Endothelial cell of umbilical vein (primary cell): ENCODE data around the gene TBX1. TPM values are rescaled to one million over a fixed set of nuclear protein-coding genes. Genes with fewer than 3 reads are reported as not detected.

Source experiments
- BruUV-seq: library from RNA; stranded (reverse); fragments of 400-500 nt; replicated peaks from 2 replicates; lab custom pipeline; 2021; lab: Mats Ljungman, UMichigan
- CTCF ChIA-PET: fragments of 300-600, 350-600 bp; sonication (Branson Sonifier 250); formaldehyde crosslinking; loops from one replicate; lab custom pipeline; 2021; ENCODE audit warnings: antibody characterized with exemption, inconsistent platforms; lab: Charles Lee
- POLR2A ChIA-PET: fragments of 300-600, 350-600 bp; sonication (Branson Sonifier 250); formaldehyde crosslinking; loops from one replicate; lab custom pipeline; 2021; ENCODE audit warnings: antibody characterized with exemption, inconsistent platforms; lab: Charles Lee
- DNase-seq: peaks from one replicate; pipeline ENCODE4 v3.0.0-alpha.2; 2011; ENCODE audit warnings: low read depth, low spot score
- FAIRE-seq: peaks from 2 replicates; lab custom pipeline; 2011; peaks lifted over from hg19 to GRCh38; lab: Jason Lieb, UNC
- H2AFZ ChIP-seq: 2 replicates; pipeline ENCODE4 v1.6.0; 2012; ENCODE audit warnings: low read depth, low read length, control low read depth, inconsistent platforms
- H3K27ac ChIP-seq: 2 replicates; pipeline ENCODE4 v1.5.1; 2011; ENCODE audit warnings: low read depth, mild to moderate bottlenecking, control low read depth, low read length, moderate library complexity; ENCODE audit not compliant: insufficient read depth
- H3K27me3 ChIP-seq, 2 experiments: 2 replicates each; pipeline versions ENCODE4 v1.6.0 to v1.6.1; 2011; ENCODE audit warnings: low read length in 2 of 2, mixed read lengths in 1 of 2; ENCODE audit not compliant: control insufficient read depth in 2 of 2, insufficient read depth in 2 of 2
- H3K36me3 ChIP-seq, 2 experiments: 2 replicates in 1 of 2; 3 replicates in 1 of 2; pipeline ENCODE4 v1.5.1; 2011; ENCODE audit warnings: low read length in 2 of 2, mild to moderate bottlenecking in 1 of 2, moderate library complexity in 1 of 2; ENCODE audit not compliant: control insufficient read depth in 2 of 2, insufficient read depth in 2 of 2; ENCODE audit errors: extremely low read depth in 1 of 2
- H3K4me1 ChIP-seq: 3 replicates; pipeline ENCODE4 v1.5.1; 2011; ENCODE audit warnings: mild to moderate bottlenecking, low read length; ENCODE audit not compliant: control insufficient read depth, insufficient read depth; ENCODE audit errors: extremely low read depth
- H3K4me2 ChIP-seq: 2 replicates; pipeline ENCODE4 v1.6.1; 2011; ENCODE audit warnings: low read length, control low read depth, mixed read lengths; ENCODE audit not compliant: insufficient read depth
- H3K4me3 ChIP-seq, 3 experiments: fragments of 200-600 bp in 1 of 3; sonication (generic), shearing (Covaris generic) in 1 of 3; replicated peaks in 1 of 3; 2 replicates each; pipeline ENCODE4 v1.5.1; 2011 to 2016; ENCODE audit warnings: control low read depth in 3 of 3, low read length in 3 of 3, mild to moderate bottlenecking in 2 of 3, inconsistent platforms in 1 of 3, low read depth in 1 of 3, moderate library complexity in 1 of 3; ENCODE audit not compliant: insufficient read depth in 1 of 3
- H3K79me2 ChIP-seq: 2 replicates; pipeline ENCODE4 v1.6.0; 2012; ENCODE audit warnings: low read length, inconsistent platforms; ENCODE audit not compliant: control insufficient read depth, insufficient read depth
- H3K9ac ChIP-seq: replicated peaks from 2 replicates; pipeline ENCODE3; 2011; ENCODE audit warnings: low read length, control low read depth; ENCODE audit not compliant: insufficient read depth; ENCODE audit errors: extremely low read depth
- H3K9me1 ChIP-seq: replicated peaks from 3 replicates; pipeline ENCODE4 v1.6.0; 2011; ENCODE audit warnings: mild to moderate bottlenecking, low read length; ENCODE audit not compliant: control insufficient read depth, insufficient read depth; ENCODE audit errors: extremely low read depth
- H3K9me3 ChIP-seq: replicated peaks from 2 replicates; pipeline ENCODE4 v1.5.1; 2012; ENCODE audit warnings: low read length, inconsistent platforms; ENCODE audit not compliant: control insufficient read depth, insufficient read depth
- H4K20me1 ChIP-seq: replicated peaks from 2 replicates; pipeline ENCODE3; 2011; ENCODE audit warnings: mild to moderate bottlenecking, low read length; ENCODE audit not compliant: control insufficient read depth, insufficient read depth; ENCODE audit errors: extremely low read depth
- EZH2 ChIP-seq: IDR thresholded peaks from 2 replicates; pipeline ENCODE4 v1.6.1; 2012; ENCODE audit warnings: borderline replicate concordance, low read depth, mild to moderate bottlenecking, moderate library complexity, low read length, inconsistent platforms; ENCODE audit not compliant: severe bottlenecking
- FOS ChIP-seq: IDR thresholded peaks from 2 replicates; pipeline ENCODE4 v1.6.1; 2011; ENCODE audit warnings: mild to moderate bottlenecking, low read length, moderate library complexity, borderline replicate concordance; ENCODE audit not compliant: insufficient read depth
- GATA2 ChIP-seq: IDR thresholded peaks from 2 replicates; pipeline ENCODE4 v1.7.0; 2011; ENCODE audit warnings: low read depth, mild to moderate bottlenecking, moderate library complexity, mixed read lengths, low read length; ENCODE audit not compliant: insufficient read length, insufficient read depth
- JUN ChIP-seq: IDR thresholded peaks from 2 replicates; pipeline ENCODE4 v1.6.1; 2011; ENCODE audit warnings: borderline replicate concordance, low read depth; ENCODE audit not compliant: insufficient read length, insufficient read depth
- MYC ChIP-seq: IDR thresholded peaks from one replicate; pipeline ENCODE4 v1.6.1; 2011; ENCODE audit warnings: mild to moderate bottlenecking, low read depth, low read length
- POLR2A ChIP-seq: IDR thresholded peaks from 2 replicates; pipeline ENCODE4 v1.6.1; 2012; ENCODE audit warnings: low read depth, mild to moderate bottlenecking, control low read depth, low read length
- POLR2AphosphoS5 ChIP-seq: IDR thresholded peaks from 2 replicates; pipeline ENCODE4 v1.6.1; 2012; ENCODE audit warnings: low read depth, mild to moderate bottlenecking, control low read depth, low read length, moderate library complexity; ENCODE audit not compliant: insufficient read depth
- dilution Hi-C: fragments of 300-500 bp; cut with MboI; formaldehyde crosslinking; loops from one replicate; pipeline ENCODE4 v1.15.0; 2019; ENCODE audit warnings: low sequenced_read_pairs; ENCODE audit not compliant: extremely low pct_ligation_motif_present
- intact Hi-C: fragments of 100-400 bp; cut with micrococcal nuclease; formaldehyde crosslinking; loops from one replicate; pipeline ENCODE4 v1.10.0; 2022
- polyA plus RNA-seq, 4 experiments: library from polyadenylated mRNA; depleted of rRNA in 3 of 4; stranded (reverse) in 3 of 4; unstranded in 1 of 4; fragments of >200 nt; gene quantifications; 2 replicates each; pipeline versions ENCODE4 v1.2.1 to v1.2.3, GENCODE V29; 2011 to 2012; ENCODE audit warnings: missing spikeins in 1 of 4
- total RNA-seq: library from RNA; stranded (reverse); gene quantifications from 2 replicates; pipeline ENCODE4 v1.2.3, GENCODE V29; 2021
- TF ChIP-seq, protein P1 (sequence below): IDR thresholded peaks from 2 replicates; pipeline ENCODE4 v1.6.1; 2011; ENCODE audit not compliant: insufficient read depth, insufficient read length
- TF ChIP-seq, protein P2 (sequence below), 2 donors: IDR thresholded peaks; 1 replicate in 1 of 2; 2 replicates in 1 of 2; pipeline ENCODE4 v1.5.1; 2011; ENCODE audit warnings: low read length in 2 of 2, mild to moderate bottlenecking in 2 of 2, moderate library complexity in 2 of 2, control low read depth in 1 of 2, inconsistent platforms in 1 of 2, low read depth in 1 of 2; ENCODE audit not compliant: insufficient read depth in 1 of 2; ENCODE audit errors: extremely low read depth in 1 of 2

Gene TBX1
- total and polyA plus RNA-seq, 2 donors (not counting 3 experiments of a cell fraction or from before 2014, with no cell fraction given) = 11.0 to 30.2 TPM

DNA sequence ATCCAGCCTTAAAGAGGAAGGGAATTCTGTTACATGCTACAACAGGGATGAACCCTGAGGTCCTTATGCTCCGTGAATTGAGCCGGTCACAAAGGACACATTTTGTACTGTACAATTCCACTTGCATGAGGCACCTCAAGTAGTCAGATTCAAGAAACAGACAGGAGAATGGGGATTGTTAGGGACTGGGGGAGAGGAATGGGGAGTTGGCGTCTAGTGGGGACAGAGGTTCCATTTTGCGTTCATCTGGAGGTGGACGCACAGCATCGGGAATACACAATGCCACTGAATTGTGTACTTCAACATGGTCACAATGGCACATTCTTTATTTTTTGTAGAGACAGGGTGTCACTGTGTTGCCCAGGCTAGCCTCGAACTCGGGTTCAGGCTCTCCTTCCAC is 14.1 kb downstream of the TBX1 start:
- TF ChIP-seq, protein P1, sequence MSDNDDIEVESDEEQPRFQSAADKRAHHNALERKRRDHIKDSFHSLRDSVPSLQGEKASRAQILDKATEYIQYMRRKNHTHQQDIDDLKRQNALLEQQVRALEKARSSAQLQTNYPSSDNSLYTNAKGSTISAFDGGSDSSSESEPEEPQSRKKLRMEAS = no peak
- no peak for TF ChIP-seq FOS
- no peak for TF ChIP-seq JUN
- no peak for TF ChIP-seq MYC
- TF ChIP-seq EZH2 = no peak
- TF ChIP-seq, protein P2, sequence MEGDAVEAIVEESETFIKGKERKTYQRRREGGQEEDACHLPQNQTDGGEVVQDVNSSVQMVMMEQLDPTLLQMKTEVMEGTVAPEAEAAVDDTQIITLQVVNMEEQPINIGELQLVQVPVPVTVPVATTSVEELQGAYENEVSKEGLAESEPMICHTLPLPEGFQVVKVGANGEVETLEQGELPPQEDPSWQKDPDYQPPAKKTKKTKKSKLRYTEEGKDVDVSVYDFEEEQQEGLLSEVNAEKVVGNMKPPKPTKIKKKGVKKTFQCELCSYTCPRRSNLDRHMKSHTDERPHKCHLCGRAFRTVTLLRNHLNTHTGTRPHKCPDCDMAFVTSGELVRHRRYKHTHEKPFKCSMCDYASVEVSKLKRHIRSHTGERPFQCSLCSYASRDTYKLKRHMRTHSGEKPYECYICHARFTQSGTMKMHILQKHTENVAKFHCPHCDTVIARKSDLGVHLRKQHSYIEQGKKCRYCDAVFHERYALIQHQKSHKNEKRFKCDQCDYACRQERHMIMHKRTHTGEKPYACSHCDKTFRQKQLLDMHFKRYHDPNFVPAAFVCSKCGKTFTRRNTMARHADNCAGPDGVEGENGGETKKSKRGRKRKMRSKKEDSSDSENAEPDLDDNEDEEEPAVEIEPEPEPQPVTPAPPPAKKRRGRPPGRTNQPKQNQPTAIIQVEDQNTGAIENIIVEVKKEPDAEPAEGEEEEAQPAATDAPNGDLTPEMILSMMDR (IDR thresholded peaks at IDR 0.05; ENCODE audit: extremely low read depth in 1 of 2, insufficient read depth in 1 of 2, low read depth in 1 of 2, low read length in 2 of 2) = no peak
- no peak for TF ChIP-seq GATA2
- no peak for TF ChIP-seq POLR2AphosphoS5
- no peak for TF ChIP-seq POLR2A
- dilution Hi-C loops = no loop called here
- CTCF ChIA-PET = interaction anchor here (2.7 kb wide), 1 partner anchor 44 kb away, joined by 28 read pairs; no protein-coding TSS in a partner anchor
- Histone ChIP-seq H3K9me3 (no peaks in the 10 kb centered on the region), H3K4me3 (no peak overlapping the region), H3K9ac (no peak overlapping the region), H2AFZ (no peak overlapping the region), H3K79me2 (no peaks in the 10 kb centered on the region), H3K4me1 (peaks cover 12% of the 10 kb centered on the region), H4K20me1 (no peaks in the 10 kb centered on the region), H3K27ac (no peak overlapping the region), H3K9me1 (no peaks in the 10 kb centered on the region), H3K4me2 (no peak overlapping the region), H3K36me3 (no peaks in the 10 kb centered on the region), H3K27me3 (peaks cover 0 to 2% of the 10 kb centered on the region in 2 experiments)
- no TSS peak for BruUV-seq
- intact Hi-C loops = loop anchor here (5.0 kb wide), 1 partner anchor 138 kb away; no protein-coding TSS in a partner anchor
- DNase-seq = no peak
- POLR2A ChIA-PET = no interaction called here
- no peak for FAIRE-seq
